Peyer's patch (tissue), 4 donors: ENCODE results near the gene OBSCN. TPM values are rescaled to one million over a fixed set of nuclear protein-coding genes. Genes with fewer than 3 reads are reported as not detected.

Source experiments
- DNase-seq, 3 donors: peaks; one replicate each; pipeline ENCODE4 v3.0.0-alpha.2; 2017 to 2019
- H3K27ac ChIP-seq, 4 donors: fragments of 200-600 bp; sonication (generic); one replicate each; pipeline ENCODE4 v1.5.1; 2016 to 2019
- H3K27me3 ChIP-seq, 2 donors: fragments of 200-600 bp; sonication (generic); one replicate each; pipeline ENCODE4 v1.5.1; 2019
- H3K36me3 ChIP-seq, 3 donors: fragments of 200-600 bp; sonication (generic); one replicate each; pipeline ENCODE4 v1.5.1; 2016 to 2019
- H3K4me1 ChIP-seq, 4 donors: fragments of 200-600 bp; sonication (generic); one replicate each; pipeline ENCODE4 v1.5.1; 2016 to 2019
- H3K4me3 ChIP-seq, 4 donors: fragments of 200-600 bp; sonication (generic); 1 replicate in 3 of 4; 2 replicates in 1 of 4; pipeline ENCODE4 v1.5.1; 2016 to 2019; ENCODE audit warnings: mild to moderate bottlenecking in 1 of 4
- H3K9me3 ChIP-seq, 4 donors: fragments of 200-600 bp; sonication (generic); one replicate each; pipeline ENCODE4 v1.5.1; 2016 to 2019; ENCODE audit warnings: mild to moderate bottlenecking in 1 of 4
- CTCF ChIP-seq, 6 experiments: fragments of 450-650 bp in 4 of 6; fragments of 200-600 bp in 2 of 6; sonication (generic) in 1 of 6; IDR thresholded peaks; one replicate each; pipeline ENCODE4 v1.5.1; 2017 to 2019; ENCODE audit warnings: antibody characterized with exemption in 6 of 6, mild to moderate bottlenecking in 3 of 6, moderate library complexity in 1 of 6
- POLR2A ChIP-seq, 2 donors: fragments of 450-650 bp; IDR thresholded peaks; one replicate each; pipeline ENCODE4 v1.5.1; 2017; ENCODE audit warnings: antibody characterized with exemption in 2 of 2, mild to moderate bottlenecking in 2 of 2, moderate library complexity in 2 of 2
- total RNA-seq, 4 donors: library from RNA; depleted of rRNA; stranded (reverse); fragments of >200 nt; gene quantifications; one replicate each; pipeline ENCODE4 v1.1.0, GENCODE V29; 2016

OBSCN gene
- total RNA-seq, 4 donors from 2014 or later = 5.8 to 136 (median 34.4) TPM

- no peak overlapping the region for H3K27ac ChIP-seq
- H3K27me3 ChIP-seq = no peaks in the 10 kb centered on the region
- no peaks in the 10 kb centered on the region for H3K4me1 ChIP-seq
- no peaks in the 10 kb centered on the region for H3K9me3 ChIP-seq
- TF ChIP-seq POLR2A (IDR thresholded peaks at IDR 0.05) (no peak), CTCF (IDR thresholded peaks at IDR 0.05) (no peak)
- no peaks in the 10 kb centered on the region for H3K36me3 ChIP-seq
- DNase-seq = peak in 2 of 3 donors; percentile 32
- H3K4me3 ChIP-seq = no peak overlapping the region
Observed at GRCh38 chr1:228288536-228289238, 80.8 kb downstream of the OBSCN start.

GRCh38 chr1:228289239-228289849, 81.5 kb downstream of the OBSCN start:
- Histone ChIP-seq H3K27me3 (no peaks in the 10 kb centered on the region), H3K9me3 (no peaks in the 10 kb centered on the region), H3K4me1 (no peaks in the 10 kb centered on the region), H3K4me3 (no peak overlapping the region), H3K27ac (no peak overlapping the region), H3K36me3 (no peaks in the 10 kb centered on the region)
- no peak for TF ChIP-seq CTCF (IDR thresholded peaks at IDR 0.05)
- TF ChIP-seq POLR2A (IDR thresholded peaks at IDR 0.05) = no peak
- DNase-seq = peak in 1 of 3 donors; percentile 33

- peak in 2 of 3 donors; percentile 36 to 37 for DNase-seq
- H3K36me3 ChIP-seq = no peaks in the 10 kb centered on the region
Observed at GRCh38 chr1:228289996-228290881, 82.4 kb downstream of the OBSCN start.

GRCh38 chr1:228291906-228292608, 84.2 kb downstream of the OBSCN start:
- H3K27ac ChIP-seq = no peak overlapping the region
- no peaks in the 10 kb centered on the region for H3K9me3 ChIP-seq
- no peak overlapping the region for H3K4me3 ChIP-seq
- H3K36me3 ChIP-seq = no peaks in the 10 kb centered on the region
- TF ChIP-seq CTCF (IDR thresholded peaks at IDR 0.05) (no peak), POLR2A (IDR thresholded peaks at IDR 0.05) (no peak)
- DNase-seq = peak in 1 of 3 donors; percentile 42
- H3K4me1 ChIP-seq = no peaks in the 10 kb centered on the region
- H3K27me3 ChIP-seq = no peaks in the 10 kb centered on the region

More at GRCh38 chr1:228289996-228290881, 82.4 kb downstream of the OBSCN start:
- Histone ChIP-seq H3K4me1 (no peaks in the 10 kb centered on the region), H3K27ac (no peak overlapping the region), H3K9me3 (no peaks in the 10 kb centered on the region), H3K4me3 (no peak overlapping the region), H3K27me3 (no peaks in the 10 kb centered on the region)
- TF ChIP-seq CTCF (IDR thresholded peaks at IDR 0.05) (no peak), POLR2A (IDR thresholded peaks at IDR 0.05) (no peak)

- Histone ChIP-seq H3K27me3 (no peaks in the 10 kb centered on the region), H3K27ac (no peak overlapping the region), H3K4me3 (no peak overlapping the region), H3K4me1 (no peaks in the 10 kb centered on the region), H3K9me3 (no peaks in the 10 kb centered on the region), H3K36me3 (no peaks in the 10 kb centered on the region)
- TF ChIP-seq POLR2A (IDR thresholded peaks at IDR 0.05) = no peak
- no peak for TF ChIP-seq CTCF (IDR thresholded peaks at IDR 0.05)
- peak in 1 of 3 donors; percentile 19 for DNase-seq
Observed at GRCh38 chr1:228292609-228292911, 84.7 kb downstream of the OBSCN start.
